ENCODE measurements around the gene PIK3R4.

The PIK3R4 gene

GRCh38 chr3:130635285-130635684 lies 111.3 kb downstream of the PIK3R4 start:
- no peak for TF ChIP-seq CTCF (IDR thresholded peaks at IDR 0.05)

Data from LNCAP (cell line).